PC-9 (cell line): ENCODE measurements around the gene TMEM263.

Experiments used
- CTCF ChIP-seq: fragments of 200-600 bp; sonication (generic); conservative IDR thresholded peaks from 2 replicates; pipeline ENCODE4 v1.6.1; 2017; ENCODE audit warnings: mixed run types, antibody characterized with exemption, mild to moderate bottlenecking, moderate library complexity
- EZH2 ChIP-seq: fragments of 200-600 bp; sonication (generic); IDR thresholded peaks from 2 replicates; pipeline ENCODE4 v1.8.0; 2017; ENCODE audit warnings: antibody characterized with exemption, low read depth

GRCh38 chr12:106947461-106947860 is 8.2 kb upstream of the TMEM263 start:
- no peak for TF ChIP-seq CTCF
- TF ChIP-seq EZH2 = no peak
